Fibroblast of mammary gland (primary cell): Measurements from ENCODE around the gene PCDHA1.

ENCODE experiments used
- DNase-seq: peaks from one replicate; pipeline ENCODE4 v3.0.0-alpha.2; 2010; ENCODE audit warnings: low read depth
- H3K4me3 ChIP-seq: 2 replicates; pipeline ENCODE4 v1.5.1; 2011; ENCODE audit warnings: low read depth, mild to moderate bottlenecking, low read length, moderate library complexity; ENCODE audit not compliant: control insufficient read depth
- TF ChIP-seq, protein P1 (sequence below): conservative IDR thresholded peaks from 2 replicates; pipeline ENCODE4 v1.5.1; 2011; ENCODE audit warnings: low read depth, low read length, inconsistent platforms; ENCODE audit not compliant: control insufficient read depth, insufficient read depth

The PCDHA1 gene

DNA sequence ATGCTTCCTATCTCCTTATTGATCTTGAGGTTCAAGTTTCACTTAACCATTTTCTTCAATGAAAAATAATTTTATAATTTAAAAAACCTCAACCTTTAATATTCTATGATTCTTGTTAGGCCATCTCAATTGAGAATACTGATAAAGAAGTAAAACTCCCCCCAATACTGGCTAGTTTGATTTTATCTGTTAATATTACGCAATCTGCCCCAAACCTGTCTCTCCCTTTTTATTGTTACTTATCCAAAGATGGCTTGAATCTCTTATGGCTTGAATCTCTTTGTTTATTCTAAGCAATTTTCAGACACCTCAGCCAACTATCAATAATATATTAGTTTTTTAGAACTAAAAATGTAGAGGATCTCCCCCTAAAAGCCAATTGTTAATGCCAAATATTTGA is 176.2 kb downstream of the PCDHA1 start:
- H3K4me3 ChIP-seq = no peak overlapping the region
- TF ChIP-seq, protein P1, sequence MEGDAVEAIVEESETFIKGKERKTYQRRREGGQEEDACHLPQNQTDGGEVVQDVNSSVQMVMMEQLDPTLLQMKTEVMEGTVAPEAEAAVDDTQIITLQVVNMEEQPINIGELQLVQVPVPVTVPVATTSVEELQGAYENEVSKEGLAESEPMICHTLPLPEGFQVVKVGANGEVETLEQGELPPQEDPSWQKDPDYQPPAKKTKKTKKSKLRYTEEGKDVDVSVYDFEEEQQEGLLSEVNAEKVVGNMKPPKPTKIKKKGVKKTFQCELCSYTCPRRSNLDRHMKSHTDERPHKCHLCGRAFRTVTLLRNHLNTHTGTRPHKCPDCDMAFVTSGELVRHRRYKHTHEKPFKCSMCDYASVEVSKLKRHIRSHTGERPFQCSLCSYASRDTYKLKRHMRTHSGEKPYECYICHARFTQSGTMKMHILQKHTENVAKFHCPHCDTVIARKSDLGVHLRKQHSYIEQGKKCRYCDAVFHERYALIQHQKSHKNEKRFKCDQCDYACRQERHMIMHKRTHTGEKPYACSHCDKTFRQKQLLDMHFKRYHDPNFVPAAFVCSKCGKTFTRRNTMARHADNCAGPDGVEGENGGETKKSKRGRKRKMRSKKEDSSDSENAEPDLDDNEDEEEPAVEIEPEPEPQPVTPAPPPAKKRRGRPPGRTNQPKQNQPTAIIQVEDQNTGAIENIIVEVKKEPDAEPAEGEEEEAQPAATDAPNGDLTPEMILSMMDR = no peak
- no peak for DNase-seq

DNA sequence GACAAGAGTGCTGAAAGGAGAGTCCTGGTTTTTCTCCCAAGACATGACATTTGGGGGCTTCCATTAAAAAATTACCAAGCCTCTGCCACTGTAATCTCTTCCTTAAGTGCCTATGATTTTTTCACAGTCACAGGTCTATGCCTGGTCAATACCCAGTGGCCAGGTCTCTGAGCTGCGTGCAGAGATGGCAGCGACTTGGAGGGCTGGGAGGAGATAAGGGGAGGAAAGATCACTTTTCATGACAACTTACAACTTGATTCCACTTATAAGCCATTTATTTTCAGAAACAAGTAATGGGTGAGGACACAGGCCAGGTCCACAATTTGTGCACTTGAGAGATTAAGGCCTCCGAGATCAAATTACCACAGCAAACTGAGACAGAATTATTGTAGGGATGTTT is 178.4 kb downstream of the PCDHA1 start:
- TF ChIP-seq, protein P1 = no peak
- no peak overlapping the region for H3K4me3 ChIP-seq
- no peak for DNase-seq

DNA sequence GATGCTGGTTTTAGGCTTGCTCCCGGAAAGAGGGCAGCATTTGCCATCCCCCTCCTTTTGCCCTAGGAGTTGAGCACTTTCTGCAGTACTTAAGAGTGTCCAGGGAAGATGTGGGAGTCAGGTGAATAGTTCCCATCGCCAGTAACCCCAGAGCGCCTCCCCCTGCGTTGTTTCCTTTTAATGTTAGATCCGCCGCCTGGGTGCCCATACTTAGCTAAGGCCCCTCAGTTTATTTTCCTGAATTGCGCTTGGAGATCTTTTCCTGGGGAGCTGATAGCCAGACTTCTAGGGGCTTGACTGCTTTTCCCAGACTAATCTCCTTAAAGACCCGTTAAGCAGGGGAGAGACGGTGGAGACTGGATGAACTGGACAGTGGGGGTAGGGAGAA is 180.0 kb downstream of the PCDHA1 start:
- peak overlapping the region; percentile 41 for H3K4me3 ChIP-seq
- TF ChIP-seq, protein P1 = no peak
- no peak for DNase-seq

DNA sequence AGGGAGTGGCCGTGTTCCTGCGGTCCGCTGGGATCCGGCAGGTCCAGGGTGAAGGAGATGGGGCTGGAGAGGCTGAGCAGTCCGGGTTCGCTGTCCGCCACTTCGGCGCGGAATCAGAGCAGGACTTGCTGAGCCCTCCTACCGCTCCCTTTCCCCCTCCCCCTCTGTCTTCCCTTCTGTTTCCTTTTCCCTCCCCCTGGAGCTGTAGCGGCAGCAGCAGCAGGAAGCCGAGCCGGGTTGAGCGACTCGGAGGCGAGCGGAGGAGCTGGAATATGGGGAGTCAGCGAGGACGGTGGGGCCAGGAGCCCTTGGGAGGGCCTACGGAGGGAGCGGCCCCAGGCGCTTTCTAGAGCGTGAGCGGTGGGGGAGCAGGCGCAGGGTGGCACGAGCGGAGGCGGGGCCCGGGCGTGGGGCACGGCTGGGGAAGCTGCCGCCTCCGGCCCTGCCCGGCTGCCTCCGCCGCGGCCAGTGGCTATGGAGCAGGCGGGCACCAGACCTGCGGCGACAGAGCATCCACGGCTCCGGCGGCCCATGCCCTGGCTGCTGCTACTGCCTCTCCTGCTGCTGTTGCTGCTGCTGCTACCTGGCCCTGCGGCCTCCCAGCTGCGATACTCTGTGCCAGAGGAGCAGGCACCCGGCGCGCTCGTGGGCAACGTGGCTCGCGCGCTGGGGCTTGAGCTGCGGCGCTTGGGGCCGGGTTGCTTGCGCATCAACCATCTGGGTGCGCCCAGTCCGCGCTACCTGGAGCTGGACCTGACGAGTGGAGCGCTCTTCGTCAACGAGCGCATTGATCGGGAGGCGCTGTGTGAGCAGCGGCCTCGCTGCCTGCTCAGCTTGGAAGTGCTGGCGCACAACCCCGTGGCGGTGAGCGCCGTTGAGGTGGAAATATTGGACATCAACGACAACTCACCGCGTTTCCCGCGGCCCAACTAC is 180.6 kb downstream of the PCDHA1 start, which contains the start of gene PCDHAC2:
Gene PCDHAC2 (plus strand): TSS at position 184 of the 933 bp plus-strand sequence. CDS start 291 bp downstream, at position 475.
- peak; percentile 19 for DNase-seq
- peak within 1 kb of the TSS; percentile 41 for H3K4me3 ChIP-seq
- TF ChIP-seq, protein P1 = no peak

DNA sequence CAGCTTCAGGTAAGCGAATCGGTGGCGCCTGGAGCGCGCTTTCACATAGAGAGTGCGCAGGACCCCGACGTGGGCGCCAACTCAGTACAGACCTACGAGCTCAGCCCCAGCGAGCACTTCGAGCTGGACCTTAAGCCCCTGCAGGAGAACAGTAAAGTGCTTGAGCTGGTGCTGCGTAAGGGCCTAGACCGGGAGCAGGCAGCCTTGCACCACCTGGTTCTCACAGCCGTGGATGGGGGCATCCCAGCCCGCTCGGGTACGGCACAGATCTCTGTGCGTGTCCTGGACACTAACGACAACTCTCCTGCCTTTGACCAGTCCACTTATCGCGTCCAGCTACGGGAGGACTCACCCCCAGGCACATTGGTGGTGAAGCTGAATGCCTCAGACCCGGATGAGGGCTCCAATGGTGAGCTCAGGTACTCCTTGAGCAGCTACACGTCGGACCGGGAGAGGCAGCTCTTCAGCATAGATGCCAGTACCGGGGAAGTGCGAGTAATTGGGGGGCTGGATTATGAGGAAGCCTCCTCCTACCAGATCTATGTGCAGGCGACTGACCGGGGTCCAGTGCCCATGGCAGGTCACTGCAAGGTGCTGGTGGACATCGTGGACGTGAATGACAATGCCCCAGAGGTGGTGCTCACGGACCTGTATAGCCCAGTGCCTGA is 181.4 kb downstream of the PCDHA1 start:
- DNase-seq = no peak
- H3K4me3 ChIP-seq = no peak overlapping the region
- TF ChIP-seq, protein P1 = no peak

DNA sequence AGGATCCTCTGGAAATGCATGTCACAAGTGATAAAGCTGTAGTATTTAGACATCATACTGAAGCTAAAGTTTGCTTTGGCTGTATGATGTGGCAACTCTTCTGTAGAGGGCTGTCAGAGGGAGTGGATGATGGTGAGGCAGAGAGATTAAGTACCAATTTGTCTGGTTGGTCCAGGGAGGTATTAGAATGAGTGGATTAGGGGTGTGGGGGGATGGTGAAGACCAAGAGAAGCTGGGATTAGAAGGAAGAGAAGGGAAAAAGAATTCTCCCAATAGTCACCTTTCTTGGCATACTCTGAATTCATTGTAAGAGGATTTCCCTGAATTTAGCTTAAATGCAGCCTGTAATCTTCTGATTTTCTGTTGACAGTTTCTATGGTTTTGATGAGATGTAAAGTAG is 183.9 kb downstream of the PCDHA1 start:
- TF ChIP-seq, protein P1 = no peak
- no peak overlapping the region for H3K4me3 ChIP-seq
- DNase-seq = no peak
